HepG2 (cell line): Measurements from ENCODE around the gene UROS. TPM values are rescaled to one million over a fixed set of nuclear protein-coding genes. Genes with fewer than 3 reads are reported as not detected.

Experiments
- AGO1 ChIP-seq: fragments of 200-400 bp; formaldehyde crosslinking; IDR thresholded peaks from 2 replicates; pipeline ENCODE4 v1.6.1; 2017; ENCODE audit warnings: mild to moderate bottlenecking, low read depth, low read length, moderate library complexity; ENCODE audit not compliant: poor library complexity, severe bottlenecking
- ARNTL ChIP-seq: sonication (generic); formaldehyde crosslinking; IDR thresholded peaks from 2 replicates; pipeline ENCODE4 v1.4.0; 2020; ENCODE audit warnings: mild to moderate bottlenecking, missing genetic modification reagents
- BRCA1 ChIP-seq: sonication (generic); formaldehyde crosslinking; IDR thresholded peaks from 2 replicates; pipeline ENCODE4 v1.4.0; 2020; ENCODE audit warnings: missing genetic modification reagents
- CREM ChIP-seq, 2 experiments: sonication (generic) in 1 of 2; formaldehyde crosslinking in 1 of 2; IDR thresholded peaks; 2 replicates each; pipeline versions ENCODE4 v1.4.0 to v1.6.1; 2016 to 2020; ENCODE audit warnings: antibody characterized with exemption in 1 of 2, mild to moderate bottlenecking in 1 of 2, missing genetic modification reagents in 1 of 2
- ETV6 ChIP-seq: sonication (generic); formaldehyde crosslinking; conservative IDR thresholded peaks from 2 replicates; pipeline ENCODE4 v1.4.0; 2020; ENCODE audit warnings: missing genetic modification reagents
- HMG20B ChIP-seq: conservative IDR thresholded peaks from 2 replicates; pipeline ENCODE4 v1.6.1; 2016; ENCODE audit warnings: missing genetic modification reagents, missing compliant biosample characterization
- PAWR ChIP-seq: sonication (generic); formaldehyde crosslinking; IDR thresholded peaks from 2 replicates; pipeline ENCODE4 v1.4.0; 2020; ENCODE audit warnings: missing genetic modification reagents, mild to moderate bottlenecking, borderline replicate concordance
- SUZ12 ChIP-seq: fragments of 150-350 bp; IDR thresholded peaks from 2 replicates; pipeline ENCODE4 v1.6.1; 2014; ENCODE audit warnings: low read depth, low read length
- ZFP90 ChIP-seq: sonication (generic); formaldehyde crosslinking; IDR thresholded peaks from 2 replicates; pipeline ENCODE4 v1.8.0; 2022; ENCODE audit warnings: missing genetic modification reagents, mild to moderate bottlenecking, inconsistent platforms, borderline replicate concordance
- ZNF225 ChIP-seq: sonication (generic); formaldehyde crosslinking; IDR thresholded peaks from 2 replicates; pipeline ENCODE4 v1.4.0; 2020; ENCODE audit warnings: mild to moderate bottlenecking, missing genetic modification reagents
- ZNF33A ChIP-seq: sonication (generic); formaldehyde crosslinking; IDR thresholded peaks from 2 replicates; pipeline ENCODE4 v1.5.1; 2020; ENCODE audit warnings: missing genetic modification reagents, mild to moderate bottlenecking, moderate library complexity, borderline replicate concordance
- ZNF343 ChIP-seq: sonication (generic); formaldehyde crosslinking; IDR thresholded peaks from 2 replicates; pipeline ENCODE4 v1.4.0; 2020; ENCODE audit warnings: mild to moderate bottlenecking, missing genetic modification reagents
- ZNF432 ChIP-seq: sonication (generic); formaldehyde crosslinking; IDR thresholded peaks from 2 replicates; pipeline ENCODE4 v1.5.0; 2020; ENCODE audit warnings: missing genetic modification reagents, mild to moderate bottlenecking, borderline replicate concordance
- ZNF460 ChIP-seq: sonication (generic); formaldehyde crosslinking; IDR thresholded peaks from 2 replicates; pipeline ENCODE4 v1.5.1; 2020; ENCODE audit warnings: missing genetic modification reagents, mild to moderate bottlenecking, borderline replicate concordance
- ZNF558 ChIP-seq: sonication (generic); formaldehyde crosslinking; IDR thresholded peaks from 2 replicates; pipeline ENCODE4 v1.9.0; 2022; ENCODE audit warnings: mild to moderate bottlenecking, missing genetic modification reagents, borderline replicate concordance
- ZNF615 ChIP-seq: sonication (generic); formaldehyde crosslinking; IDR thresholded peaks from 2 replicates; pipeline ENCODE4 v1.5.0; 2020; ENCODE audit warnings: mild to moderate bottlenecking, missing genetic modification reagents, borderline replicate concordance
- polyA plus RNA-seq, 8 experiments: library from polyadenylated mRNA; depleted of rRNA in 3 of 8; stranded (reverse) in 7 of 8; unstranded in 1 of 8; fragments of >200 nt; fragmentation: Illumina TruSeq in 4 of 8; extraction: Trizol in 4 of 8; gene quantifications; 2 replicates each; pipeline versions ENCODE4 v1.2.1 to v1.2.3, GENCODE V29; 2011 to 2016; ENCODE audit warnings: low read depth in 4 of 8, missing spikeins in 1 of 8, mixed read lengths in 1 of 8; ENCODE audit not compliant: insufficient read depth in 1 of 8
- total RNA-seq, 5 experiments: library from RNA; depleted of rRNA; stranded (reverse); fragments of >200 nt; fragmentation: Illumina TruSeq; extraction: Trizol; gene quantifications; 2 replicates each; pipeline ENCODE4 v1.2.3, GENCODE V29; 2016; ENCODE audit warnings: low read depth in 1 of 5
- TF ChIP-seq, protein P1 (sequence below): sonication (generic); formaldehyde crosslinking; IDR thresholded peaks from 2 replicates; pipeline ENCODE4 v1.5.0; 2020; ENCODE audit warnings: mild to moderate bottlenecking, missing genetic modification reagents, borderline replicate concordance
- TF ChIP-seq, protein P2 (sequence below): IDR thresholded peaks from 2 replicates; pipeline ENCODE4 v1.6.1; 2016; ENCODE audit warnings: mild to moderate bottlenecking
- TF ChIP-seq, protein P3 (sequence below): sonication (generic); formaldehyde crosslinking; conservative IDR thresholded peaks from 2 replicates; pipeline ENCODE4 v1.4.0; 2020; ENCODE audit warnings: missing genetic modification reagents
- TF ChIP-seq, protein P4 (sequence below): sonication (generic); formaldehyde crosslinking; IDR thresholded peaks from 2 replicates; pipeline ENCODE4 v1.5.0; 2020; ENCODE audit warnings: missing genetic modification reagents
- TF ChIP-seq, protein P5 (sequence below): sonication (generic); formaldehyde crosslinking; IDR thresholded peaks from 2 replicates; pipeline ENCODE4 v1.8.1; 2023; ENCODE audit warnings: mild to moderate bottlenecking, missing genetic modification reagents

The UROS gene
- total and polyA plus RNA-seq, 2 of the 13 experiments (the other 11 are each of a cell fraction or from before 2014, with no cell fraction given): 14.8 to 49.9 TPM

DNA sequence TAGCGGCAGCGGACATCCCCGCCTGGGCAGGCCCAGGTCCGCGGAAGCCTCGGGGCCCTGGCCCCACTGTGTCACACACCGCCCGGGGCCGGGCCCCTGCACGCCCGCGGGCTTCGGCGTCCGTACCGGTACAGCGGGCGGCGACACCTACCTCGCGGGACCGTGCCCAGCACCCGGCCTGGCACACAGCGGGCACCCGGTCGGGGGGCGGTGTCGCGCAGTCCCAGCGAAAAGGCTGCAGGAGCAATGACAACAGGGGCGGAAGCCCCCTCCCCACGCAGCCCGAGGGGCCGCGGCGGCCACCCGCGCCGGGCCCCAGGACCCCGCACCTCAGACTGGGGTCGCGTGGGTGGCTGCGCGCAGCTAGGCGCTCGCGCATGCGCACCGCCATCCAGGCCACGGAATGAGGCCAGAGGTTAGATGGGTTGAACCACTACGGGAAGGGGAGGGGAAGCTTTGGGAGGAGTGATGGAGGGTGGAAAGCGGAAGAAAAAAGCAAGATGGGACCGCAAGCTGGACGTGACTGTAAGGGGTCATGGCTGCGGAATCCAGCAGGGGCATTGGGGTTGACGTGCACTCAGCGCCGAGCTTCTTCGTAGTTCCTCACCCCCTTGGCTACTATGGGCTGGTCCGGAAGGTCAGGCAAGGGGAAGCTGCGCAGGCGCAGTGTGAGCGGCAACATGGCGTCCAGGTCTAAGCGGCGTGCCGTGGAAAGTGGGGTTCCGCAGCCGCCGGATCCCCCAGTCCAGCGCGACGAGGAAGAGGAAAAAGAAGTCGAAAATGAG is at the start of gene UROS, which contains the start of gene BCCIP (continued):
- TF ChIP-seq, protein P1, sequence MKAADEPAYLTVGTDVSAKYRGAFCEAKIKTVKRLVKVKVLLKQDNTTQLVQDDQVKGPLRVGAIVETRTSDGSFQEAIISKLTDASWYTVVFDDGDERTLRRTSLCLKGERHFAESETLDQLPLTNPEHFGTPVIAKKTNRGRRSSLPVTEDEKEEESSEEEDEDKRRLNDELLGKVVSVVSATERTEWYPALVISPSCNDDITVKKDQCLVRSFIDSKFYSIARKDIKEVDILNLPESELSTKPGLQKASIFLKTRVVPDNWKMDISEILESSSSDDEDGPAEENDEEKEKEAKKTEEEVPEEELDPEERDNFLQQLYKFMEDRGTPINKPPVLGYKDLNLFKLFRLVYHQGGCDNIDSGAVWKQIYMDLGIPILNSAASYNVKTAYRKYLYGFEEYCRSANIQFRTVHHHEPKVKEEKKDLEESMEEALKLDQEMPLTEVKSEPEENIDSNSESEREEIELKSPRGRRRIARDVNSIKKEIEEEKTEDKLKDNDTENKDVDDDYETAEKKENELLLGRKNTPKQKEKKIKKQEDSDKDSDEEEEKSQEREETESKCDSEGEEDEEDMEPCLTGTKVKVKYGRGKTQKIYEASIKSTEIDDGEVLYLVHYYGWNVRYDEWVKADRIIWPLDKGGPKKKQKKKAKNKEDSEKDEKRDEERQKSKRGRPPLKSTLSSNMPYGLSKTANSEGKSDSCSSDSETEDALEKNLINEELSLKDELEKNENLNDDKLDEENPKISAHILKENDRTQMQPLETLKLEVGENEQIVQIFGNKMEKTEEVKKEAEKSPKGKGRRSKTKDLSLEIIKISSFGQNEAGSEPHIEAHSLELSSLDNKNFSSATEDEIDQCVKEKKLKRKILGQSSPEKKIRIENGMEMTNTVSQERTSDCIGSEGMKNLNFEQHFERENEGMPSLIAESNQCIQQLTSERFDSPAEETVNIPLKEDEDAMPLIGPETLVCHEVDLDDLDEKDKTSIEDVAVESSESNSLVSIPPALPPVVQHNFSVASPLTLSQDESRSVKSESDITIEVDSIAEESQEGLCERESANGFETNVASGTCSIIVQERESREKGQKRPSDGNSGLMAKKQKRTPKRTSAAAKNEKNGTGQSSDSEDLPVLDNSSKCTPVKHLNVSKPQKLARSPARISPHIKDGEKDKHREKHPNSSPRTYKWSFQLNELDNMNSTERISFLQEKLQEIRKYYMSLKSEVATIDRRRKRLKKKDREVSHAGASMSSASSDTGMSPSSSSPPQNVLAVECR: peak; percentile 87
- TF ChIP-seq ETV6 (CRISPR knock-in tag): no peak
- no peak; the same call in 1 of the 2 replicates for TF ChIP-seq ZNF225 (CRISPR knock-in tag)
- no peak; the same call in 1 of the 2 replicates for TF ChIP-seq ZFP90 (CRISPR knock-in tag)
- TF ChIP-seq PAWR (CRISPR knock-in tag): no peak
- no peak for TF ChIP-seq ARNTL (CRISPR knock-in tag)
- 0 out of 2 replicates have a peak, but pooled peaks have one; percentile 21 for TF ChIP-seq HMG20B
- TF ChIP-seq ZNF432 (CRISPR knock-in tag): no peak
- TF ChIP-seq ZNF460: no peak
- TF ChIP-seq ZNF343 (CRISPR knock-in tag): no peak
- TF ChIP-seq ZNF558: no peak
- TF ChIP-seq SUZ12: no peak
- TF ChIP-seq, protein P2, sequence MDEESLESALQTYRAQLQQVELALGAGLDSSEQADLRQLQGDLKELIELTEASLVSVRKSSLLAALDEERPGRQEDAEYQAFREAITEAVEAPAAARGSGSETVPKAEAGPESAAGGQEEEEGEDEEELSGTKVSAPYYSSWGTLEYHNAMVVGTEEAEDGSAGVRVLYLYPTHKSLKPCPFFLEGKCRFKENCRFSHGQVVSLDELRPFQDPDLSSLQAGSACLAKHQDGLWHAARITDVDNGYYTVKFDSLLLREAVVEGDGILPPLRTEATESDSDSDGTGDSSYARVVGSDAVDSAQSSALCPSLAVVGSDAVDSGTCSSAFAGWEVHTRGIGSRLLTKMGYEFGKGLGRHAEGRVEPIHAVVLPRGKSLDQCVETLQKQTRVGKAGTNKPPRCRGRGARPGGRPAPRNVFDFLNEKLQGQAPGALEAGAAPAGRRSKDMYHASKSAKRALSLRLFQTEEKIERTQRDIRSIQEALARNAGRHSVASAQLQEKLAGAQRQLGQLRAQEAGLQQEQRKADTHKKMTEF (CRISPR knock-in tag): peak; percentile 79
- peak; percentile 49; the same call in 1 of the 2 replicates for TF ChIP-seq CREM (IDR thresholded peaks at IDR 0.05)
- TF ChIP-seq CREM (CRISPR knock-in tag; IDR thresholded peaks at IDR 0.05): no peak
- no peak for TF ChIP-seq ZNF33A (CRISPR knock-in tag)
- no peak for TF ChIP-seq AGO1
- TF ChIP-seq, protein P3, sequence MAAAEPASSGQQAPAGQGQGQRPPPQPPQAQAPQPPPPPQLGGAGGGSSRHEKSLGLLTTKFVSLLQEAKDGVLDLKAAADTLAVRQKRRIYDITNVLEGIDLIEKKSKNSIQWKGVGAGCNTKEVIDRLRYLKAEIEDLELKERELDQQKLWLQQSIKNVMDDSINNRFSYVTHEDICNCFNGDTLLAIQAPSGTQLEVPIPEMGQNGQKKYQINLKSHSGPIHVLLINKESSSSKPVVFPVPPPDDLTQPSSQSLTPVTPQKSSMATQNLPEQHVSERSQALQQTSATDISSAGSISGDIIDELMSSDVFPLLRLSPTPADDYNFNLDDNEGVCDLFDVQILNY (CRISPR knock-in tag): no peak
- no peak for TF ChIP-seq ZNF615
- TF ChIP-seq, protein P4, sequence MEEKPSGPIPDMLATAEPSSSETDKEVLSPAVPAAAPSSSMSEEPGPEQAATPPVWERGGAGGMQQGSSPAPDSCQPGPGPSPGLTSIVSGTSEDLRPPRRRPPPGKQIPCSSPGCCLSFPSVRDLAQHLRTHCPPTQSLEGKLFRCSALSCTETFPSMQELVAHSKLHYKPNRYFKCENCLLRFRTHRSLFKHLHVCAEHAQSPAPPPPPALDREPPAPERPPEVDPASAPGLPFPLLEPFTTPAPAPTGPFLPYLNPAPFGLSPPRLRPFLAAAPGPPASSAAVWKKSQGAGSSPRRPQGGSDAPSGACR (CRISPR knock-in tag): peak; percentile 88; the same call in 1 of the 2 replicates
- TF ChIP-seq, protein P5, sequence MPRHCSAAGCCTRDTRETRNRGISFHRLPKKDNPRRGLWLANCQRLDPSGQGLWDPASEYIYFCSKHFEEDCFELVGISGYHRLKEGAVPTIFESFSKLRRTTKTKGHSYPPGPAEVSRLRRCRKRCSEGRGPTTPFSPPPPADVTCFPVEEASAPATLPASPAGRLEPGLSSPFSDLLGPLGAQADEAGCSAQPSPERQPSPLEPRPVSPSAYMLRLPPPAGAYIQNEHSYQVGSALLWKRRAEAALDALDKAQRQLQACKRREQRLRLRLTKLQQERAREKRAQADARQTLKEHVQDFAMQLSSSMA: no peak
- TF ChIP-seq BRCA1 (CRISPR knock-in tag): 0 out of 2 replicates have a peak, but pooled peaks have one; percentile 68
